Vagina (tissue), 2 donors: ENCODE results near the gene TRIM71.

ENCODE experiments used
- POLR2A ChIP-seq, 2 donors: fragments of 450-650 bp; IDR thresholded peaks; one replicate each; pipeline ENCODE4 v1.6.1; 2017; ENCODE audit warnings: antibody characterized with exemption in 2 of 2, mild to moderate bottlenecking in 2 of 2, moderate library complexity in 2 of 2
- TF ChIP-seq, protein P1 (sequence below), 3 experiments: fragments of 450-650 bp in 2 of 3; fragments of 200-600 bp in 1 of 3; sonication (generic) in 1 of 3; IDR thresholded peaks; one replicate each; pipeline ENCODE4 v1.5.1; 2017 to 2019; ENCODE audit warnings: antibody characterized with exemption in 3 of 3, mild to moderate bottlenecking in 2 of 3, moderate library complexity in 2 of 3

DNA sequence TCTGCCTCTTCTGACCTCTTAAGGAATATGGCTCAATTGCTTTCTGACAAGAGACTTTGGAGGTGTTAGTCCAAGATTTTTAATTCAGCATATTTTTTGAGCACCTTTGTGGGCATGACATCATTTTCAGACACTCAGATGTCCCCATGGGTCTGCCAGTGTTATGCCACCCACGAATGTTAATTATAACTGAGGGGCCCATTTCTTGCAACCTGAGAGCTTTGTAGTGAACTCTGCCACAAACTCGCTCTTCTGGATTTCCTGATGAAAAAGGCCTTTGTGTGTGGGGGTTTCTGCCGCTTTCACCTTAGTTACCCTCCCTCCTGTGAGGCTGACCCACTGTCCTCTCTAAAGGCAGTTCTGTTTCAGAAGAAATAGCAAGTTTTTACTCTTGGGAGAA, 69.1 kb downstream of the TRIM71 start:
- no peak for TF ChIP-seq POLR2A (IDR thresholded peaks at IDR 0.05)
- TF ChIP-seq, protein P1, sequence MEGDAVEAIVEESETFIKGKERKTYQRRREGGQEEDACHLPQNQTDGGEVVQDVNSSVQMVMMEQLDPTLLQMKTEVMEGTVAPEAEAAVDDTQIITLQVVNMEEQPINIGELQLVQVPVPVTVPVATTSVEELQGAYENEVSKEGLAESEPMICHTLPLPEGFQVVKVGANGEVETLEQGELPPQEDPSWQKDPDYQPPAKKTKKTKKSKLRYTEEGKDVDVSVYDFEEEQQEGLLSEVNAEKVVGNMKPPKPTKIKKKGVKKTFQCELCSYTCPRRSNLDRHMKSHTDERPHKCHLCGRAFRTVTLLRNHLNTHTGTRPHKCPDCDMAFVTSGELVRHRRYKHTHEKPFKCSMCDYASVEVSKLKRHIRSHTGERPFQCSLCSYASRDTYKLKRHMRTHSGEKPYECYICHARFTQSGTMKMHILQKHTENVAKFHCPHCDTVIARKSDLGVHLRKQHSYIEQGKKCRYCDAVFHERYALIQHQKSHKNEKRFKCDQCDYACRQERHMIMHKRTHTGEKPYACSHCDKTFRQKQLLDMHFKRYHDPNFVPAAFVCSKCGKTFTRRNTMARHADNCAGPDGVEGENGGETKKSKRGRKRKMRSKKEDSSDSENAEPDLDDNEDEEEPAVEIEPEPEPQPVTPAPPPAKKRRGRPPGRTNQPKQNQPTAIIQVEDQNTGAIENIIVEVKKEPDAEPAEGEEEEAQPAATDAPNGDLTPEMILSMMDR (IDR thresholded peaks at IDR 0.05): no peak
